ENCODE results near the gene IQSEC3. TPM values are rescaled to one million over a fixed set of nuclear protein-coding genes. Genes with fewer than 3 reads are reported as not detected.
"Not testable (repeated sequence)": the region's sequence is repeated elsewhere in the genome, so short reads cannot be mapped to it uniquely, and the experiment has no call there.

Gene IQSEC3
- total RNA-seq, 2 donors from 2014 or later: 0.39 to 0.67 TPM

GRCh38 chr12:129001-129400, 62.4 kb downstream of the IQSEC3 start:
- no peak for TF ChIP-seq CTCF (IDR thresholded peaks at IDR 0.05)
- no peak for DNase-seq (ENCODE audit: low spot score)
- H3K36me3 ChIP-seq: no peaks in the 10 kb centered on the region
- no peaks in the 10 kb centered on the region for H3K4me1 ChIP-seq
- no peak overlapping the region for H3K27ac ChIP-seq
- H3K4me3 ChIP-seq: no peak overlapping the region
- no peaks in the 10 kb centered on the region for H3K27me3 ChIP-seq
- no peaks in the 10 kb centered on the region for H3K9me3 ChIP-seq

GRCh38 chr12:130519-130918, 64.0 kb downstream of the IQSEC3 start:
- DNase-seq (ENCODE audit: low spot score): no peak
- no peak overlapping the region for H3K4me3 ChIP-seq
- no peak for TF ChIP-seq CTCF (IDR thresholded peaks at IDR 0.05)
- no peaks in the 10 kb centered on the region for H3K9me3 ChIP-seq
- no peaks in the 10 kb centered on the region for H3K27me3 ChIP-seq
- no peaks in the 10 kb centered on the region for H3K4me1 ChIP-seq
- no peaks in the 10 kb centered on the region for H3K36me3 ChIP-seq
- no peak overlapping the region for H3K27ac ChIP-seq

GRCh38 chr12:131008-131407, 64.4 kb downstream of the IQSEC3 start:
- no peak overlapping the region for H3K4me3 ChIP-seq
- TF ChIP-seq CTCF (IDR thresholded peaks at IDR 0.05): no peak
- no peak overlapping the region for H3K27ac ChIP-seq
- no peak for DNase-seq (ENCODE audit: low spot score)
- no peaks in the 10 kb centered on the region for H3K9me3 ChIP-seq
- no peaks in the 10 kb centered on the region for H3K27me3 ChIP-seq
- H3K36me3 ChIP-seq: no peaks in the 10 kb centered on the region
- H3K4me1 ChIP-seq: no peaks in the 10 kb centered on the region

GRCh38 chr12:131732-132495, 65.3 kb downstream of the IQSEC3 start:
- no peak for DNase-seq (ENCODE audit: low spot score)
- Histone ChIP-seq H3K4me3 (no peak overlapping the region), H3K36me3 (no peaks in the 10 kb centered on the region), H3K27me3 (no peaks in the 10 kb centered on the region), H3K27ac (no peak overlapping the region), H3K9me3 (no peaks in the 10 kb centered on the region), H3K4me1 (no peaks in the 10 kb centered on the region)
- no peak for TF ChIP-seq CTCF (IDR thresholded peaks at IDR 0.05)

- H3K36me3 ChIP-seq; H3K27me3 ChIP-seq; H3K27ac ChIP-seq; H3K9me3 ChIP-seq; H3K4me1 ChIP-seq; DNase-seq (ENCODE audit: low spot score); H3K4me3 ChIP-seq: not testable (repeated sequence)
Measured at GRCh38 chr12:133616-134232, 67.2 kb downstream of the IQSEC3 start.

GRCh38 chr12:135138-135537, 68.6 kb downstream of the IQSEC3 start:
- H3K4me3 ChIP-seq: no peak overlapping the region
- H3K36me3 ChIP-seq: no peaks in the 10 kb centered on the region
- TF ChIP-seq CTCF (IDR thresholded peaks at IDR 0.05): no peak
- no peak for DNase-seq (ENCODE audit: low spot score)
- no peak overlapping the region for H3K27ac ChIP-seq
- no peaks in the 10 kb centered on the region for H3K27me3 ChIP-seq
- peaks cover 0 to 16% of the 10 kb centered on the region in 2 donors for H3K4me1 ChIP-seq
- no peaks in the 10 kb centered on the region for H3K9me3 ChIP-seq
